AG04449 (cell line): ENCODE results near the gene TM9SF4.

Experiments
- CTCF ChIA-PET: fragments of 350-600 bp; formaldehyde crosslinking; extraction: SDS; loops from one replicate; lab custom pipeline; 2021; ENCODE audit warnings: antibody characterized with exemption; lab: Yijun Ruan, JAX
- POLR2A ChIA-PET: fragments of 400-600, 350-600 bp; formaldehyde crosslinking; extraction: SDS; loops from one replicate; lab custom pipeline; 2020; ENCODE audit warnings: antibody characterized with exemption, inconsistent platforms; lab: Yijun Ruan, JAX
- DNase-seq: peaks from one replicate; pipeline ENCODE4 v3.0.0-alpha.2; 2010; ENCODE audit warnings: low read depth, low spot score
- H3K4me3 ChIP-seq: 2 replicates; pipeline ENCODE4 v1.5.1; 2011; ENCODE audit warnings: low read depth, mild to moderate bottlenecking, control low read depth, low read length
- TF ChIP-seq, protein P1 (sequence below): IDR thresholded peaks from one replicate; pipeline ENCODE4 v1.5.1; 2011; ENCODE audit warnings: mild to moderate bottlenecking, moderate library complexity, low read length, control low read depth, inconsistent platforms; ENCODE audit not compliant: insufficient read depth; ENCODE audit errors: missing control alignments

The TM9SF4 gene

GRCh38 chr20:32135983-32136515 is 26.5 kb downstream of the TM9SF4 start:
- CTCF ChIA-PET: no interaction called here
- no peak for DNase-seq
- TF ChIP-seq, protein P1, sequence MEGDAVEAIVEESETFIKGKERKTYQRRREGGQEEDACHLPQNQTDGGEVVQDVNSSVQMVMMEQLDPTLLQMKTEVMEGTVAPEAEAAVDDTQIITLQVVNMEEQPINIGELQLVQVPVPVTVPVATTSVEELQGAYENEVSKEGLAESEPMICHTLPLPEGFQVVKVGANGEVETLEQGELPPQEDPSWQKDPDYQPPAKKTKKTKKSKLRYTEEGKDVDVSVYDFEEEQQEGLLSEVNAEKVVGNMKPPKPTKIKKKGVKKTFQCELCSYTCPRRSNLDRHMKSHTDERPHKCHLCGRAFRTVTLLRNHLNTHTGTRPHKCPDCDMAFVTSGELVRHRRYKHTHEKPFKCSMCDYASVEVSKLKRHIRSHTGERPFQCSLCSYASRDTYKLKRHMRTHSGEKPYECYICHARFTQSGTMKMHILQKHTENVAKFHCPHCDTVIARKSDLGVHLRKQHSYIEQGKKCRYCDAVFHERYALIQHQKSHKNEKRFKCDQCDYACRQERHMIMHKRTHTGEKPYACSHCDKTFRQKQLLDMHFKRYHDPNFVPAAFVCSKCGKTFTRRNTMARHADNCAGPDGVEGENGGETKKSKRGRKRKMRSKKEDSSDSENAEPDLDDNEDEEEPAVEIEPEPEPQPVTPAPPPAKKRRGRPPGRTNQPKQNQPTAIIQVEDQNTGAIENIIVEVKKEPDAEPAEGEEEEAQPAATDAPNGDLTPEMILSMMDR: no peak
- no peak overlapping the region for H3K4me3 ChIP-seq
- POLR2A ChIA-PET: no interaction called here

DNA sequence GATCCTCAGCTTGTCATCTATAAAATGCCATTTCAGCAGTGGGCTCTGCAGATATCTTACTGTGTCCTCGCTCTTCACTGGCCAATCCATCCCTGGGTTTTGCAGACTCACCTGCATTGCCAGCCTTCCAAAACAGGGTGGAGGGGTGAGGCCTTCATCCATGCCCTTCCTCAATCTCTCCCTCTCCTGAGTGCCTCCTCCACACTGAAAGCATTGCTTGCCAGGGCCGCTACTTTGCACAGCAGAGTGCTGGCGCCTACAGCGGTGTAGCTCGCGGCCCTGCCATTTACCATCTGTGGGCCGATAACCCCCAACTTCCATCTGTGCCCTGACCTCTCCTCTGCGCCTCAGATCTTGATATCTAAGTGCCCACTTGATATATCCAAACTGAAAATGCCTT is 29.4 kb downstream of the TM9SF4 start:
- POLR2A ChIA-PET: interaction anchor here (1.1 kb wide), 1 partner anchor 16 kb away, joined by 4 read pairs; no protein-coding TSS in a partner anchor
- no peak overlapping the region for H3K4me3 ChIP-seq
- TF ChIP-seq, protein P1: no peak
- DNase-seq: no peak
- CTCF ChIA-PET: no interaction called here

DNA sequence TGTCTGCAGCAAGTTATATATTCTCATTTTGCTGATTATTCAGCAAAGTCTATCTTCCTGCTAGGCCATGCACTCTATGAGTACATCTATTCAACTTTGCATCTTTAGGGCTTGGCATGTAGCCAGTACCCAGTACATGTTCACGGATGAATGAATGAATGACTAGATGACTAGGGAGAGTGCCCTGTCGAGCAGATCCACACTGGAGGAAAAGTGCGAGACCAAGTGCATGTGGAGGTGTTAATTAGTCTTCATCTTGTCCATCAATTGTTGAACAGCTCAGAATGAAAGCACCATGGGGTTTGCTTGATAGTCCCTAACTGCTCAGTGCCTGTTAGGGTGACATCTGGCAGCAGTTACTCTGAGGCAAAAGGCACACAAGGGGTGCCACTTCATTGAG is 30.4 kb downstream of the TM9SF4 start:
- TF ChIP-seq, protein P1: no peak
- ChIA-PET CTCF (no interaction called here), POLR2A (no interaction called here)
- DNase-seq: no peak
- no peak overlapping the region for H3K4me3 ChIP-seq

GRCh38 chr20:32140603-32141002 is 31.1 kb downstream of the TM9SF4 start:
- TF ChIP-seq, protein P1: no peak
- POLR2A ChIA-PET: no interaction called here
- no peak overlapping the region for H3K4me3 ChIP-seq
- CTCF ChIA-PET: no interaction called here
- no peak for DNase-seq

GRCh38 chr20:32141465-32141980 is 32.0 kb downstream of the TM9SF4 start:
- POLR2A ChIA-PET: no interaction called here
- CTCF ChIA-PET: no interaction called here
- no peak for DNase-seq
- TF ChIP-seq, protein P1: no peak
- H3K4me3 ChIP-seq: no peak overlapping the region

DNA sequence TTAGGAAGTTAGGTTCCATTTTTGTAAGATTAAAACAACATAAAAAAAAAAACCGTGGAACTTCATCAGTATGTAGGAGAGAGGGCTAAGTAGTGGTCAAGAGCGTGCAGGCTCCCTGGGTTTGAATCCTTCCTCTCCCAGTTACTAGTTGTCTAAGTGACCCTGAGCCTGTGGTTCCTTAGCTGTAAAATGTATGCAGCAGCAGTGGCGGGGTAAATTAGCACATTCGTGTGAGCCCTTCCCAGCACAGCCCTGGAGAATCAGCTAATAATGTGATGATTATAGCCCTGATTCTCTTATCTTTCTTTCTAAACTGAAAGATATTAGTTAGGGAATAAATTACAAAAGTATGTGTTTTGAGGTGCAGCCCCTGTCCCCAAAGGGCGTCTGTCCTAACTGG is 32.6 kb downstream of the TM9SF4 start:
- ChIA-PET CTCF (no interaction called here), POLR2A (no interaction called here)
- no peak for DNase-seq
- no peak overlapping the region for H3K4me3 ChIP-seq
- TF ChIP-seq, protein P1: no peak
